ENCODE data around the gene GRIK3.

DNA sequence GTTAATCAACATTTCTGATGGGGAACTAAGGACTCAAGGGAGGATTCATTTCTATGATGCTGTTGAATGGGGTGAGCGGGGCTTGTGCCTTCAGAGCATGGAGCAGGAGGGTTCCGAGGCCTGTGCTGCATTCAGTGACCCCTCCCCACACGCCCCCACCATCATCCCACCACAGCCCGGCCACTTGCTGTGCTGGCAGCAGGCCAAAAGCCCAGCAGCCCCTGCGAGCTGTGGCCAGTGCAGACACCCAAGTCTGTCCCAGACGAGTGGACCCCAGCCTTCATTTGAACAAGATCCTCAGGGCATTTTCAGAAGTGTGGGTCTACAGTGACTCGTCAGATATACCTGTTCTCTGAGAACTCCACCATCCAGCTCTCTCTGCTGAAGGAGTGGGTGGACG, 242.0 kb downstream of the GRIK3 start:
- TF ChIP-seq, protein P1, sequence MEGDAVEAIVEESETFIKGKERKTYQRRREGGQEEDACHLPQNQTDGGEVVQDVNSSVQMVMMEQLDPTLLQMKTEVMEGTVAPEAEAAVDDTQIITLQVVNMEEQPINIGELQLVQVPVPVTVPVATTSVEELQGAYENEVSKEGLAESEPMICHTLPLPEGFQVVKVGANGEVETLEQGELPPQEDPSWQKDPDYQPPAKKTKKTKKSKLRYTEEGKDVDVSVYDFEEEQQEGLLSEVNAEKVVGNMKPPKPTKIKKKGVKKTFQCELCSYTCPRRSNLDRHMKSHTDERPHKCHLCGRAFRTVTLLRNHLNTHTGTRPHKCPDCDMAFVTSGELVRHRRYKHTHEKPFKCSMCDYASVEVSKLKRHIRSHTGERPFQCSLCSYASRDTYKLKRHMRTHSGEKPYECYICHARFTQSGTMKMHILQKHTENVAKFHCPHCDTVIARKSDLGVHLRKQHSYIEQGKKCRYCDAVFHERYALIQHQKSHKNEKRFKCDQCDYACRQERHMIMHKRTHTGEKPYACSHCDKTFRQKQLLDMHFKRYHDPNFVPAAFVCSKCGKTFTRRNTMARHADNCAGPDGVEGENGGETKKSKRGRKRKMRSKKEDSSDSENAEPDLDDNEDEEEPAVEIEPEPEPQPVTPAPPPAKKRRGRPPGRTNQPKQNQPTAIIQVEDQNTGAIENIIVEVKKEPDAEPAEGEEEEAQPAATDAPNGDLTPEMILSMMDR (conservative IDR thresholded peaks at IDR 0.05 in 1 of 2, IDR thresholded peaks at IDR 0.05 in 1 of 2; ENCODE audit: extremely low read depth in 1 of 2, insufficient read depth in 1 of 2, low read depth in 1 of 2, low read length in 2 of 2): no peak
- TF ChIP-seq EZH2 (IDR thresholded peaks at IDR 0.05; ENCODE audit: borderline replicate concordance, low read length): no peak
